IMR-90 (cell line): ENCODE measurements around the gene NDST3.
A peak's percentile ranks its signal among the peaks of the same experiment; 100 is the strongest.

Experiments used
- BHLHE40 ChIP-seq: fragments of 150-350 bp; IDR thresholded peaks from 2 replicates; pipeline ENCODE4 v1.6.1; 2016; ENCODE audit warnings: mild to moderate bottlenecking, low read depth, low read length
- CEBPB ChIP-seq: IDR thresholded peaks from 2 replicates; pipeline ENCODE4 v1.6.1; 2012; ENCODE audit warnings: low read depth, low read length, improper control_type of control experiment
- CHD1 ChIP-seq: IDR thresholded peaks from 2 replicates; pipeline ENCODE4 v1.6.1; 2012; ENCODE audit warnings: low read depth, low read length, improper control_type of control experiment
- CTCF ChIP-seq: conservative IDR thresholded peaks from 2 replicates; pipeline ENCODE4 v1.5.1; 2012; ENCODE audit warnings: mild to moderate bottlenecking, low read depth, low read length, improper control_type of control experiment
- ELK1 ChIP-seq: fragments of 150-350 bp; IDR thresholded peaks from 2 replicates; pipeline ENCODE4 v1.6.1; 2016; ENCODE audit warnings: low read depth, mild to moderate bottlenecking, low read length, moderate library complexity, borderline replicate concordance
- FOS ChIP-seq: fragments of 150-350 bp; IDR thresholded peaks from 2 replicates; pipeline ENCODE4 v1.6.1; 2016; ENCODE audit warnings: low read depth, low read length
- NFE2L2 ChIP-seq: fragments of 150-350 bp; IDR thresholded peaks from 2 replicates; pipeline ENCODE4 v1.6.1; 2016; ENCODE audit warnings: low read depth, mild to moderate bottlenecking, low read length
- POLR2A ChIP-seq: IDR thresholded peaks from 2 replicates; pipeline ENCODE4 v1.6.1; 2012; ENCODE audit warnings: mild to moderate bottlenecking, low read depth, low read length
- RAD21 ChIP-seq: IDR thresholded peaks from 2 replicates; pipeline ENCODE4 v1.6.1; 2012; ENCODE audit warnings: low read length, improper control_type of control experiment
- RCOR1 ChIP-seq: IDR thresholded peaks from 2 replicates; pipeline ENCODE4 v1.6.1; 2012; ENCODE audit warnings: mild to moderate bottlenecking, low read length, improper control_type of control experiment; ENCODE audit not compliant: insufficient replicate concordance
- RFX5 ChIP-seq: IDR thresholded peaks from 2 replicates; pipeline ENCODE4 v1.8.0; 2012; ENCODE audit warnings: low read depth, mild to moderate bottlenecking, low read length, moderate library complexity
- USF2 ChIP-seq: fragments of 150-350 bp; IDR thresholded peaks from 2 replicates; pipeline ENCODE4 v1.6.1; 2017; ENCODE audit warnings: mild to moderate bottlenecking, antibody characterized with exemption, low read length, low read depth

GRCh38 chr4:118076958-118077766 lies 42.9 kb downstream of the NDST3 start:
- peak; percentile 55 for TF ChIP-seq CTCF
- peak; percentile 63 for TF ChIP-seq RAD21
- TF ChIP-seq RFX5, result no peak
- TF ChIP-seq POLR2A, result no peak
- TF ChIP-seq CEBPB, result no peak
- no peak for TF ChIP-seq CHD1
- TF ChIP-seq BHLHE40, result no peak
- TF ChIP-seq NFE2L2, result no peak
- TF ChIP-seq USF2, result no peak
- TF ChIP-seq FOS, result no peak
- no peak for TF ChIP-seq ELK1
- TF ChIP-seq RCOR1, result no peak
